DMS 273 (cell line): ENCODE data around the gene IPO4.

ENCODE experiments used
- DNase-seq: peaks from one replicate; lab custom pipeline; 2025; ENCODE audit not compliant: unreplicated experiment; lab: John Stamatoyannopoulos, UW

IPO4 gene

GRCh38 chr14:24195186-24196070, 6.8 kb upstream of the IPO4 start, which contains the start of gene TM9SF1:
TSS of gene TM9SF1 (minus strand) at chr14:24195441. CDS start at chr14:24195019, 422 bp downstream.
- DNase-seq: peak; percentile 90

- no peak for DNase-seq
These were observed 6.2 kb upstream of the IPO4 start for GRCh38 chr14:24194873-24195185.

DNA sequence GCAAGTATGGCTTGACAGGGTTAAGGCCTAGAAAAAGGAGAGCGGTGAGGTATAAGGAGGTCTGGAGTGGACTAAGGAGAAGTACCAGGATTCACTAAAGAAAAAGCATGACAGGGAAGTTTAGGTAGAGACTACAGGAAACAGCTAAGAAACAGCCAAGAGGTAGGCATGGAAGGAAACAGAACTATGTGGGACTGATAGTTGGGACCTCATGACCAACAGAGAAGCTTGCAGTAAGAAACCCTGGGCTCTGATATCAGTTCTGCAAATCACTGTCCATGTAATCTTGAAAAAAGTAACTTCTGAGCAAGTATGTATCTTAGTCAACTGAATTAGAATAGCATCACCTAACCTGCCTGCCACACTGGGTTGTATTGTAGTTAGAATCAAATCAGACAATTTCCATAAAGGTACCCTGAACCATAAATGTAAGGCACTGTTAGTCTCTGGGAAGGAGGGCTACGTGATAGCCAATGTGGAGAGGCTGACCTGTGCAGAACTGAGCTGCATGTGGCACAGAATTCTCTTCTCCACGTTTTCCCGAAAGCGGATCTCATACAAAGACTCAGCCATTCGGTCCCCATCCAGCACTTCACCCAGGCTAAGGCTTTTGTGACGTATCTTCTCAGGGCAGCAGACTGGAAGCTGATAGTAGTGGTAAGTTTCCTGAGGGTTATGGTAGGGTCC, 5.7 kb upstream of the IPO4 start:
- DNase-seq: no peak

DNA sequence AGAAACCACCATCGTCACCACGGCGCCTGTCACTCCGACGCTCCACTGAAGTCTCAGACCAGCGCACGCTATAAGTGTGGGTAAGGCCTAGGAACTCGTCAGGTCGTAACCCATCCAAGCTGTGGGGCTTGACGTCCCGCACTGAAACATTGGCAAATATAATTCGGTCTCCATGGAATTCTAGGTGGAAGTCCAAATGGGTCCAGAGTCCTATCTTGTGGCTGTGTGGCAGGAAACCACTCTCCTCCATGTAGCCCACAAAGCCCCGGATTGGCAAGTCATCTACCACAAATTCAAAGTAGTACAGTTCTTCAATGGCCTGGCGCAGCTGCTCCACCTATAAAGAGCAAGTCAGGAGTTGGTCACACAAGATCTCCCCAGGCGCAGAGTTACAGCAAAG, 4.3 kb upstream of the IPO4 start:
- DNase-seq: no peak

GRCh38 chr14:24190416-24190815, 1.8 kb upstream of the IPO4 start:
- DNase-seq: no peak

GRCh38 chr14:24189460-24189859, 844 bp upstream of the IPO4 start:
- DNase-seq: no peak

- no peak for DNase-seq
These were observed 401 bp upstream of the IPO4 start for GRCh38 chr14:24189059-24189375.

- DNase-seq: no peak
These were observed 1.1 kb downstream of the IPO4 start for GRCh38 chr14:24187539-24187915.

GRCh38 chr14:24186831-24187538, 1.6 kb downstream of the IPO4 start:
- no peak for DNase-seq

DNA sequence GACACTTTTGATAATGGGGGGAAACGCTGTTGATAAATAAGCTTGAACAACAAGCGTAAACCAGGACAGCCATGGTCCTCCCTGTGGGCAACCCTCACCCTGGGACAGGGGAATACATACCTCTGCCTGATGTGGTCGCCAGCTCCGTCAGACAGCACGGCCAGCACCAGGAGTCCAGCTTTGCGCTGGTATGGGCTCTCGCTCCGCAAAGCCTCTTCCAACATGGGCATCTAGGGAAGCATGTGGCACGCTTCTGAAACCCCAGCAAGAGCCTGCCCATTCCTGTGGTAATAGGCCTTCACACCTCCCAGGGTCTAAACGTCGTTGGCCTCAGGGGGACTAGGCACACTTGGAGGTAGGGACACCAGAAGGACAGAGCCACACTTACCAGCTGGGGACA, 2.9 kb downstream of the IPO4 start:
- no peak for DNase-seq

GRCh38 chr14:24185026-24185425, 3.6 kb downstream of the IPO4 start:
- DNase-seq: no peak

- no peak for DNase-seq
These were observed 4.3 kb downstream of the IPO4 start for GRCh38 chr14:24184104-24184970.

DNA sequence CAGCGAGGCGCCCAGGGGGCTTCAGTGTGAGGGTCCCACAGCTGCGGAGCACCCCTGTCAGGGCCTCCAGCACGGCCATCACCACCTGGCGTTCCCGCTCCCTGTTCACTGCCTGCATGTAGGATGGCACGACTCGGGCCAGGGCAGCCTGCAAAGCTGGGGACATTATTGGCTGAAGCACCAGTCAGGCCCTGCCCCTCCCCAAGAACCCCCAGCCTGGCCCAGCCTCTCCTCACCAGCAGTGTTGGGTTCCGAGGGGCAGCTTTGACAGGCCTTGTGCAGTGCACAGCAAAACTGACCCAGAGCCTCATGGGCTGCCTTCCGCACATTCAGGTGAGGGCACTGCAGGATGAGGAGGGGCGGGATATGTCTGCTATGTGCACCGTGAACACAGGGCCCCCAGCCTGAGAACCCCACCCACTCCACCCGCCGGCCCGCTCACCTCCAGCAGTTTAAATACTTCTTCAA, 5.6 kb downstream of the IPO4 start:
- DNase-seq: peak; percentile 35

GRCh38 chr14:24182110-24182882, 6.3 kb downstream of the IPO4 start:
- no peak for DNase-seq

- DNase-seq: no peak
These were observed 7.1 kb downstream of the IPO4 start for GRCh38 chr14:24181371-24182077.

DNA sequence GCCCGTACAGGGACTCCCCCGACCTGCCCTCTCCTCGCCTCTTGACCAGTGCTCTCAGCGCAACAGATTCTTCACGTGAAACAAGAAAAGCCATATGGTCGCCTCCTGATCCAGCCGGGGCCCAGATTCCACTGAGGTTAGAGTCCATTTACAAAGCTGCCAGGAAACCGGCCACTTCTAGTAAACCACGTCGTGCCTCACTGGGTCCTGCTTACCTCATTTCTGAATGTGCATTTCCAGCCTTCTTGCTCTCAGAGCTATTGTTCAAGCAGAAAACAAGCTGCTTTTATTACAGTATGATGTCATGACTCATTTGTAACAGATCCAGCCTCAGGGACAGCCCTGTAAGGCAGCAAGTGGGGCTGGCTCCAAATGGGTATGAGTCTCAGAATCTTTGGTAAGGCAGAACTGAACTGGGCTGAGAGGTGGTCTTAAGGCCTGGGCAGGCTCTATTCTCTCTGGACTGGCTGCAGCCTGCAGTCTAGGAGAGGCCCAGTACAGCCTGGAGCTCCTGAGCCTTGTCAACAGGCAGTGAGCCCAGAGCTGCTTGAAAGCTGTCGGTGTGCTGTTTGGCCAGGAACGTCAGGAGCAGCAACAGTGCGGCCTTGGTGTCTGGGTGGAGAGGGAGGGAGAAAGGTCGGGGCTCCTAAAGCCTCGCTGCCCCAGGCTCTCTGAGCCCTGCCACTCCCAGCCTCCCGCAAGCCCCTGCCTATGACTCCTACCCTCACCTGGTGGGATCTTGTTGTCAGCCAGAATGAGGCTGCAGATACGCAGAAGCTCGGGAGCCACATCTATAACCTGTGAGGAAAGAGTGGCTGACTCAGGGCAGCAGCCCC, 8.4 kb downstream of the IPO4 start:
- DNase-seq: peak; percentile 58

- peak; percentile 66 for DNase-seq
These were observed 9.2 kb downstream of the IPO4 start for GRCh38 chr14:24179294-24179960.
